Esophagus muscularis mucosa (tissue), 4 donors: ENCODE measurements around the gene FDXR. TPM values are rescaled to one million over a fixed set of nuclear protein-coding genes. Genes with fewer than 3 reads are reported as not detected.

Source experiments
- DNase-seq: peaks from one replicate; pipeline ENCODE4 v3.0.0-alpha.2; 2017; ENCODE audit errors: extremely low spot score
- H3K27ac ChIP-seq, 4 donors: fragments of 200-600 bp; sonication (generic); replicated peaks in 1 of 4; 1 replicate in 3 of 4; 2 replicates in 1 of 4; pipeline ENCODE4 v1.5.1; 2016 to 2019; ENCODE audit warnings: mild to moderate bottlenecking in 1 of 4
- H3K27me3 ChIP-seq, 4 donors: fragments of 200-600 bp; sonication (generic); one replicate each; pipeline versions ENCODE4 v1.5.1 to v1.6.0; 2016 to 2019
- H3K36me3 ChIP-seq, 4 donors: fragments of 200-600 bp; sonication (generic); one replicate each; pipeline ENCODE4 v1.5.1; 2016 to 2019
- H3K4me1 ChIP-seq, 4 donors: fragments of 200-600 bp; sonication (generic); one replicate each; pipeline ENCODE4 v1.5.1; 2016 to 2019
- H3K4me3 ChIP-seq, 4 donors: fragments of 200-600 bp; sonication (generic); 1 replicate in 2 of 4; 2 replicates in 2 of 4; pipeline ENCODE4 v1.5.1; 2016 to 2019; ENCODE audit warnings: mild to moderate bottlenecking in 4 of 4, moderate library complexity in 1 of 4
- H3K9me3 ChIP-seq, 4 donors: fragments of 200-600 bp; sonication (generic); 1 replicate in 3 of 4; 2 replicates in 1 of 4; pipeline ENCODE4 v1.5.1; 2016 to 2019
- EP300 ChIP-seq: sonication (generic); formaldehyde crosslinking; IDR thresholded peaks from one replicate; pipeline ENCODE4 v1.6.1; 2017; ENCODE audit warnings: antibody characterized with exemption
- POLR2A ChIP-seq: fragments of 450-650 bp; IDR thresholded peaks from one replicate; pipeline ENCODE4 v1.6.1; 2017; ENCODE audit warnings: antibody characterized with exemption, moderate library complexity, mild to moderate bottlenecking, low read depth
- POLR2AphosphoS5 ChIP-seq, 2 donors: sonication (generic); formaldehyde crosslinking; IDR thresholded peaks; one replicate each; pipeline ENCODE4 v1.6.1; 2017; ENCODE audit warnings: antibody characterized with exemption in 2 of 2
- WGBS: methylation state at CpG from one replicate; pipeline ENCODE4 v1.1.5; 2018; 5-methylcytosine and 5-hydroxymethylcytosine counted together
- intact Hi-C: fragments of 100-400 bp; cut with DNase I; formaldehyde crosslinking; loops from one replicate; pipeline ENCODE4 v1.15.1; 2023
- total RNA-seq, 4 donors: library from RNA; depleted of rRNA; stranded (reverse); fragments of >200 nt; gene quantifications; one replicate each; pipeline versions ENCODE4 v1.1.0 to v1.2.1, GENCODE V29; 2016
- TF ChIP-seq, protein P1 (sequence below), 3 experiments: fragments of 200-600 bp in 2 of 3; fragments of 450-650 bp in 1 of 3; sonication (generic) in 2 of 3; IDR thresholded peaks; one replicate each; pipeline ENCODE4 v1.5.1; 2017 to 2019; ENCODE audit warnings: antibody characterized with exemption in 3 of 3, mild to moderate bottlenecking in 2 of 3, moderate library complexity in 1 of 3

FDXR gene
- total RNA-seq, 4 donors from 2014 or later, result 4.9 to 10.6 (median 7.0) TPM

GRCh38 chr17:74854792-74855191 is 18.0 kb downstream of the FDXR start:
- Histone ChIP-seq H3K9me3 (no peaks in the 10 kb centered on the region), H3K4me1 (peaks cover 11 to 24% (median 16%) of the 10 kb centered on the region in 4 donors), H3K4me3 (no peak overlapping the region), H3K27me3 (peaks cover 9 to 100% (median 50%) of the 10 kb centered on the region in 4 donors), H3K36me3 (no peaks in the 10 kb centered on the region), H3K27ac (no peak overlapping the region)
- intact Hi-C loops, result loop anchor here (5.0 kb wide), 1 partner anchor 57 kb away; no protein-coding TSS in a partner anchor
- TF ChIP-seq, protein P1, sequence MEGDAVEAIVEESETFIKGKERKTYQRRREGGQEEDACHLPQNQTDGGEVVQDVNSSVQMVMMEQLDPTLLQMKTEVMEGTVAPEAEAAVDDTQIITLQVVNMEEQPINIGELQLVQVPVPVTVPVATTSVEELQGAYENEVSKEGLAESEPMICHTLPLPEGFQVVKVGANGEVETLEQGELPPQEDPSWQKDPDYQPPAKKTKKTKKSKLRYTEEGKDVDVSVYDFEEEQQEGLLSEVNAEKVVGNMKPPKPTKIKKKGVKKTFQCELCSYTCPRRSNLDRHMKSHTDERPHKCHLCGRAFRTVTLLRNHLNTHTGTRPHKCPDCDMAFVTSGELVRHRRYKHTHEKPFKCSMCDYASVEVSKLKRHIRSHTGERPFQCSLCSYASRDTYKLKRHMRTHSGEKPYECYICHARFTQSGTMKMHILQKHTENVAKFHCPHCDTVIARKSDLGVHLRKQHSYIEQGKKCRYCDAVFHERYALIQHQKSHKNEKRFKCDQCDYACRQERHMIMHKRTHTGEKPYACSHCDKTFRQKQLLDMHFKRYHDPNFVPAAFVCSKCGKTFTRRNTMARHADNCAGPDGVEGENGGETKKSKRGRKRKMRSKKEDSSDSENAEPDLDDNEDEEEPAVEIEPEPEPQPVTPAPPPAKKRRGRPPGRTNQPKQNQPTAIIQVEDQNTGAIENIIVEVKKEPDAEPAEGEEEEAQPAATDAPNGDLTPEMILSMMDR (IDR thresholded peaks at IDR 0.05), result no peak
- TF ChIP-seq EP300 (no peak), POLR2AphosphoS5 (IDR thresholded peaks at IDR 0.05) (no peak), POLR2A (no peak)
- WGBS, result 73% methylated on average over 7 of the region's 17 CpGs
- DNase-seq, result no peak

DNA sequence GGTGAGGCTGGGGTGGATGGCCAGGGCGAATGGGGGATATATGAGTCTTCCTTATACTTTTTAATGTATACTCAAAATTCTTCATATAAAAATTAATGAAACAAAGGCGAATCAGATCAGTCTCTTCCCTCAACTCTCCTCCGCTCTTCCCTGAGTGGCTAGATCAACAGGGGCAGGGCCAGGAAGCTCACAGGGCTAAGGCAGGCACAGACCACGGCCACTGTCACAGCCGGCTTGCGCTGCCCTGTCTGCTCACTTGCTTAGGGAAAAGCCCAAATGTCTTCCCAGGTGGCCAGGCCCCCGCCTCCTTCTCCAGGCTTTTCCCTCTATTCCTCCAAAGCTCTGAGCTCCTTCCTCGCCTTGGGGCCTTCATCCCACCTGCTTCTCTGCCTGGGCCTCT is 19.1 kb downstream of the FDXR start:
- H3K9me3 ChIP-seq, result no peaks in the 10 kb centered on the region
- no peak for DNase-seq
- no peaks in the 10 kb centered on the region for H3K36me3 ChIP-seq
- H3K27me3 ChIP-seq, result peaks cover 9 to 96% (median 39%) of the 10 kb centered on the region in 4 donors
- peaks cover 6 to 14% (median 10%) of the 10 kb centered on the region in 4 donors for H3K4me1 ChIP-seq
- WGBS, result 83% methylated on average over 8 of the region's 8 CpGs
- intact Hi-C loops, result loop anchor here (5.0 kb wide), 1 partner anchor 56 kb away; no protein-coding TSS in a partner anchor
- H3K27ac ChIP-seq, result no peak overlapping the region
- TF ChIP-seq, protein P1 (IDR thresholded peaks at IDR 0.05), result no peak
- H3K4me3 ChIP-seq, result no peak overlapping the region

GRCh38 chr17:74853048-74853397 is 19.8 kb downstream of the FDXR start:
- H3K4me3 ChIP-seq, result no peak overlapping the region
- H3K27me3 ChIP-seq, result peaks cover 9 to 90% (median 36%) of the 10 kb centered on the region in 4 donors
- TF ChIP-seq, protein P1 (IDR thresholded peaks at IDR 0.05), result no peak
- TF ChIP-seq POLR2AphosphoS5 (IDR thresholded peaks at IDR 0.05), result no peak
- no peak for TF ChIP-seq POLR2A
- TF ChIP-seq EP300, result no peak
- no peaks in the 10 kb centered on the region for H3K9me3 ChIP-seq
- no peak for DNase-seq
- intact Hi-C loops, result loop anchor here (5.0 kb wide), 1 partner anchor 56 kb away; no protein-coding TSS in a partner anchor
- H3K27ac ChIP-seq, result no peak overlapping the region
- H3K4me1 ChIP-seq, result peaks cover 6 to 14% (median 10%) of the 10 kb centered on the region in 4 donors
- H3K36me3 ChIP-seq, result no peaks in the 10 kb centered on the region
- WGBS, result 38% methylated on average over 9 of the region's 9 CpGs

GRCh38 chr17:74852237-74853047 is 20.4 kb downstream of the FDXR start:
- intact Hi-C loops, result loop anchor here (5.0 kb wide), 1 partner anchor 55 kb away; no protein-coding TSS in a partner anchor

More at GRCh38 chr17:74852237-74853047, 20.4 kb downstream of the FDXR start:
- TF ChIP-seq POLR2AphosphoS5 (IDR thresholded peaks at IDR 0.05), result no peak
- TF ChIP-seq POLR2A, result no peak
- TF ChIP-seq EP300, result no peak
- TF ChIP-seq, protein P1 (IDR thresholded peaks at IDR 0.05), result no peak
- peaks cover 6 to 14% (median 10%) of the 10 kb centered on the region in 4 donors for H3K4me1 ChIP-seq
- H3K27me3 ChIP-seq, result peaks cover 9 to 84% (median 36%) of the 10 kb centered on the region in 4 donors
- no peaks in the 10 kb centered on the region for H3K9me3 ChIP-seq
- no peak for DNase-seq
- H3K36me3 ChIP-seq, result no peaks in the 10 kb centered on the region
- 8% methylated on average over 9 of the region's 76 CpGs for WGBS
- no peak overlapping the region for H3K27ac ChIP-seq
- H3K4me3 ChIP-seq, result peak overlapping the region in 1 of 4 donors; percentile 17
